Activated B cell treated with CpG ODN at 0.5 μM for 24 hours (primary cell): ENCODE measurements around the gene WBP2. TPM values are rescaled to one million over a fixed set of nuclear protein-coding genes. Genes with fewer than 3 reads are reported as not detected.

Experiments used
- ATAC-seq: fragments of 200-7000 bp; cut with Tn5 transposase; one replicate; pipeline ENCODE4 v1.10.0; 2021; ENCODE audit warnings: low read depth, mild to moderate bottlenecking, moderate library complexity
- CTCF ChIA-PET: fragments of 350-600 bp; sonication (Branson Sonifier 250); formaldehyde crosslinking; loops from one replicate; lab custom pipeline; 2021; ENCODE audit warnings: antibody characterized with exemption; lab: Charles Lee
- POLR2A ChIA-PET: fragments of 350-600 bp; sonication (Branson Sonifier 250); formaldehyde crosslinking; loops from one replicate; lab custom pipeline; 2021; ENCODE audit warnings: antibody characterized with exemption; lab: Charles Lee
- DNase-seq: peaks from one replicate; pipeline ENCODE4 v3.0.0; 2022
- H3K27ac Mint-ChIP-seq: one replicate; pipeline ENCODE4 v1.8.0; 2020; ENCODE audit warnings: mixed read lengths
- H3K27me3 Mint-ChIP-seq: one replicate; pipeline ENCODE4 v1.8.0; 2021; ENCODE audit warnings: mixed read lengths
- H3K36me3 Mint-ChIP-seq: one replicate; pipeline ENCODE4 v1.8.0; 2021; ENCODE audit warnings: low read depth, mixed read lengths
- H3K4me1 Mint-ChIP-seq: one replicate; pipeline ENCODE4 v1.8.0; 2021; ENCODE audit warnings: mixed read lengths
- H3K4me3 Mint-ChIP-seq: one replicate; pipeline ENCODE4 v1.8.0; 2020; ENCODE audit warnings: mild to moderate bottlenecking, mixed read lengths
- H3K9me3 Mint-ChIP-seq: one replicate; pipeline ENCODE4 v1.8.0; 2020; ENCODE audit warnings: mixed read lengths
- intact Hi-C: fragments of 100-400 bp; cut with micrococcal nuclease; formaldehyde crosslinking; loops from one replicate; pipeline ENCODE4 v1.15.1; 2024
- total RNA-seq: library from RNA; stranded (reverse); gene quantifications from 2 replicates; pipeline ENCODE4 v1.2.3, GENCODE V29; 2022
- TF ChIP-seq, protein P1 (sequence below): fragments of 200-600 bp; IDR thresholded peaks from one replicate; pipeline ENCODE4 v1.8.0; 2022; ENCODE audit warnings: antibody characterized with exemption, mild to moderate bottlenecking

WBP2 gene
- total RNA-seq, 1 donor from 2014 or later: 66.0 TPM

DNA sequence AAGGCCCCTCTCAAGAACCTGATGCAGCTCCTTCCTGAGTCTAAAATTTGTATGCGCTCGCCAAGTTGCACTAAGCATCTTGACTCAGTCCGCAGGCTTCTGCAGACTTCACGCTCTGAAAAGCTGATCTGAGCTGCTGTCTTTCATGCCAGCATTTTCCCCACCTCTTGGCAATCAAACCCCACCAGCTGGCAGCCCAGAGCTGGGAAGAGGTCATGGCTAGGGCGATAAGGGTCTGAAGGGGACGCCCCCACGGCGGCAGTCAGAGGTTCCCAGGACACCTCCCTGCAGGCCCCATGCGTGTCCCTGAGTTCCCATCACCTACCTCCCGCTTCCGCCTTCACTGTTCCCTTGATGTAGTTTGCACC lies 5.9 kb downstream of the WBP2 start:
- DNase-seq: no peak
- intact Hi-C loops: loop anchor here (5.0 kb wide), 1 partner anchor 182 kb away; the partner anchor contains the start of genes RECQL5 and SAP30BP
- no peak overlapping the region for H3K4me3 Mint-ChIP-seq
- no peaks in the 10 kb centered on the region for H3K27me3 Mint-ChIP-seq
- ATAC-seq: no peak
- H3K36me3 Mint-ChIP-seq: peaks cover 64% of the 10 kb centered on the region
- peaks cover 37% of the 10 kb centered on the region for H3K4me1 Mint-ChIP-seq
- no peaks in the 10 kb centered on the region for H3K9me3 Mint-ChIP-seq
- ChIA-PET CTCF (interaction anchor here (2.0 kb wide), 1 partner anchor 96 kb away, joined by 7 read pairs; no protein-coding TSS in a partner anchor), POLR2A (interaction anchor here (1.3 to 1.7 kb wide), 2 partner anchors 22 to 29 kb away, joined by 3 to 4 read pairs; partner anchors contain the start of gene TRIM47)
- TF ChIP-seq, protein P1, sequence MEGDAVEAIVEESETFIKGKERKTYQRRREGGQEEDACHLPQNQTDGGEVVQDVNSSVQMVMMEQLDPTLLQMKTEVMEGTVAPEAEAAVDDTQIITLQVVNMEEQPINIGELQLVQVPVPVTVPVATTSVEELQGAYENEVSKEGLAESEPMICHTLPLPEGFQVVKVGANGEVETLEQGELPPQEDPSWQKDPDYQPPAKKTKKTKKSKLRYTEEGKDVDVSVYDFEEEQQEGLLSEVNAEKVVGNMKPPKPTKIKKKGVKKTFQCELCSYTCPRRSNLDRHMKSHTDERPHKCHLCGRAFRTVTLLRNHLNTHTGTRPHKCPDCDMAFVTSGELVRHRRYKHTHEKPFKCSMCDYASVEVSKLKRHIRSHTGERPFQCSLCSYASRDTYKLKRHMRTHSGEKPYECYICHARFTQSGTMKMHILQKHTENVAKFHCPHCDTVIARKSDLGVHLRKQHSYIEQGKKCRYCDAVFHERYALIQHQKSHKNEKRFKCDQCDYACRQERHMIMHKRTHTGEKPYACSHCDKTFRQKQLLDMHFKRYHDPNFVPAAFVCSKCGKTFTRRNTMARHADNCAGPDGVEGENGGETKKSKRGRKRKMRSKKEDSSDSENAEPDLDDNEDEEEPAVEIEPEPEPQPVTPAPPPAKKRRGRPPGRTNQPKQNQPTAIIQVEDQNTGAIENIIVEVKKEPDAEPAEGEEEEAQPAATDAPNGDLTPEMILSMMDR: no peak
- H3K27ac Mint-ChIP-seq: no peak overlapping the region

DNA sequence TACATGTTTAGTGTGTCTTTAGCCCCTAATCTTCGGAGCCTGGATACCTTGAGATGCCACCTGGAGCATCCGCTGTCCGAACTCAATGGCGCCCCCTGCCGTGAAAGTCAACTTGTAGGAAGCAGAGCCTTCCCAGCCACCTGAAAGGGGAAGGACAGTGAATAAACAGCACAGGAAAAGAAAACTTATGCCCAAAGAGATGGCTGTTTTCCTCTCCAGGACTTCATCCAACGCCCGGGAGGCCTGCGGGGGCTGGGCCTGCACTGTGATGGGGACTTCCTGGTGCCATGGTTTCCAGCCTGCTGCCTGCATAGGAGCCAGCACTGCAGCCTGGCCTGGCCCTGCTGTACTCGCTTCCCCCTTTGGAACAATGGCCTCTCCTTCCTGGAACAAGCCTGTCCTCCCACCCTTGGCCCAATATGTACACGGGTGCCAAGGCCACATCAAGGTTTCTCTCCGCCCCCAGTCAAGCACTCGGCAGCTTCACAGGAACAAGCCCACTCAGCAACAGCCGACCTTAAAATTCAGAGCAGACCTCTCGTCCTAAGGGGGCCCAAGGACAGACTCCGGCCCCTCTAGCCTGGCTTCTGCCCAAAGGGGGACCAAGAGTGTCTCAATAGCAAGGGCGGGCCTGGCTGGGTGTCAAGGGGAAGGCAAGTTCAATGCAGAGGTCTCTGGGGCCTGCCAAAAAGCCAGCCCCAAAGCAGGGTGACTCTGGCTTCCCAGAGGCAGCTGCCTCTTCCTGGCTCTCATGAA lies 6.4 kb downstream of the WBP2 start:
- DNase-seq (peak; percentile 60), ATAC-seq (no peak)
- peaks cover 64% of the 10 kb centered on the region for H3K36me3 Mint-ChIP-seq
- no peaks in the 10 kb centered on the region for H3K9me3 Mint-ChIP-seq
- peaks cover 35% of the 10 kb centered on the region for H3K4me1 Mint-ChIP-seq
- TF ChIP-seq, protein P1: no peak
- ChIA-PET POLR2A (interaction anchor here (0.6 to 1.7 kb wide), 2 partner anchors 21 to 47 kb away, joined by 3 to 4 read pairs; no protein-coding TSS in a partner anchor), CTCF (interaction anchor here (1.0 to 2.0 kb wide), 3 partner anchors 13 to 95 kb away, joined by 3 to 7 read pairs (median 3); partner anchors contain the start of gene TRIM65)
- no peaks in the 10 kb centered on the region for H3K27me3 Mint-ChIP-seq
- H3K4me3 Mint-ChIP-seq: peak overlapping the region; percentile 15
- peak overlapping the region; percentile 18 for H3K27ac Mint-ChIP-seq
- intact Hi-C loops: loop anchor here (5.0 kb wide), 1 partner anchor 181 kb away; the partner anchor contains the start of genes RECQL5 and SAP30BP

DNA sequence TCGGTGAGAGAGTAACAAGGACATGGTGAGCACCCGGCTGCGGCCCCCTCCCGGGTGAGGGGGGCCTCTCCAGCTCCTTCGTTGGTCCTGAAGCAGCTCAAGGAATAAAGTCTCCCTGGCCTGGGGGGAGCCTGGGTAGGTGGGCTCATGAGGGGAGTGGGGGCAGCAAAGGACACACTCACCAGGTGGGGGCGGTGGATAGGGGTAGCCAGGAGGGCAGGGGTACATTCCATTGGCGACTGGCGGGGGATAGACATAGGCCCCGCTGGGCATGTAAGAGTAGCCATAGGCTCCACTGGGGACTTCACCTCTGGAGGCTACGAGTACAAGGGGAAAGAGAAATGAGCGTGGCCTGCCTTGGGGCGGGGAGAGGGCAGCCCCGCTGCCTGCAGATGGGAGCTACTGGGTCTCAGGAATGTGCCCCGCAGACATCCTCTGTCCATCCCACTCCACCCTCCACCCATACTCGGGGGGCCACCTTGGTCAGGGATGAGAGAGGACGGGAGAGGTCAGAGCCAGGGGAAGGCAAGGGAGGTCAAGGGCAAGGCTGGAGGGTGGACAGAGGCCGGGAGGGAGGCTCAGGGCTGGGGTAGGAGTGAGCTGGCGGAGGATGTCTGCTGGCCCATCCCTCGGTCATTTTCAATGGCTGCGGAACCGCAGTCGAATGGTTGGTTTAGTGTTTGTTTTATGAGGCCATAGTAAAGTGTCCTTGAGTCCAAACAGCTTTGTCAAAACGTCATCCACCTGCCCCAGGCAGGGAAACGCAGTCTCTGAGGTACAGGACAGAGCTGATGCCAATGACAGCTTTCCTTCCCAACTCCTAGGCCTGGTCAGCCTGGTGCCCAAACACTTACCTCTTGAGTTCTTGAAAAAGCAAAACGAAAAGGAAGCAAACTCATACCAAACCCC lies 7.3 kb downstream of the WBP2 start:
- Mint-ChIP-seq H3K27me3 (no peaks in the 10 kb centered on the region), H3K4me3 (peak overlapping the region; percentile 15), H3K9me3 (no peaks in the 10 kb centered on the region), H3K4me1 (peaks cover 33% of the 10 kb centered on the region), H3K27ac (peak overlapping the region; percentile 18), H3K36me3 (peaks cover 65% of the 10 kb centered on the region)
- DNase-seq: no peak
- CTCF ChIA-PET: interaction anchor here (0.7 to 2.0 kb wide), 6 partner anchors 12 to 94 kb away, joined by 3 to 7 read pairs (median 4); partner anchors contain the start of gene TRIM65
- POLR2A ChIA-PET: interaction anchor here (0.6 to 5.2 kb wide), 4 partner anchors 7 to 62 kb away, joined by 3 to 101 read pairs (median 4); partner anchors contain the start of gene WBP2
- intact Hi-C loops: loop anchor here (5.0 kb wide), 1 partner anchor 181 kb away; the partner anchor contains the start of genes RECQL5 and SAP30BP
- TF ChIP-seq, protein P1: no peak
- ATAC-seq: no peak

DNA sequence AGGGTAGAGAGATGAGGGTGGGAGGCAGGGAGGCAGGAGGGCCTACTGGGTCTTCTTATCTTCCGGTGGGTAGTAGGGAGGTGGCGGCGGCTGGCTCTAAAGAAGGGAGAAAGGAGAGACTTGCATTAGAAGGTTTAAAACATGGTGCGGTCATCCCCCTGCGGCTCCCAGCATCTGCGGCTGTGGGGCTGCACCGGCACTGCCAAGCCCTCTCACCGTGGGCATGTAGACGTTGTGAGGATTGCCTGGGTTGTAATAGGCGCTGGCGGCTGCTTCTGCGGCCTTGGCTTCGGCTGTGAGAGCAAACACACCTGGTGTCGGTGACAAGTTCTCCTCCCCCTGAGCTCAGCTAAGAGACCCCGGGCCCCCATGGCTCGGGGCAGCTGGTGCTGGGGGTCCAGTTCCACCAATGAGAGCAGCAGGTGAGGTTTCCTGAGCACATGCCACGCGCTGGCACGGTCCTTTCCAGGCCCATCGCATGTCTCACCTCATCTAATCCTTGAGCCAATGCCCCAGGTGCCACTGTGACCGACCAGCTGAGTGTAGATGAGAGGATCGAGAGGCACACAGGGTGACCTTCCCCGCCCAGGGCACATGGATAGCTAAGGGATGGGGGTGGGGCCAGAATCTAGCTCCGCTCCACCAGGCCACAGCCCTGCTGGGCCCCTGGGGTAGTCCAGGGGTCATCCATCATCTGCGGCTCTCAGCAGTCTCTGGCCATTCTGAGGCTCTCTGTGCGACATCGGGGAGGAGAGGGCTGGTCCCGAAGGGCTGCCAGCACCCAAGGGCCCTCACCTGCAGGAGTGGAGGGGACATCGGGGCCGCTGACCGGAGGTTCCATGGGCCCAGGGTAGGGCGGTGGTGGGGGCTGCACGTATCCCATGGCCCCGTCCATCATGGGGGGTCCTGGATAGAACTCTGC lies 8.2 kb downstream of the WBP2 start:
- DNase-seq: no peak
- Mint-ChIP-seq H3K27me3 (no peaks in the 10 kb centered on the region), H3K27ac (no peak overlapping the region), H3K36me3 (peaks cover 65% of the 10 kb centered on the region), H3K4me3 (no peak overlapping the region), H3K4me1 (peaks cover 31% of the 10 kb centered on the region), H3K9me3 (no peaks in the 10 kb centered on the region)
- TF ChIP-seq, protein P1: no peak
- ATAC-seq: no peak
- ChIA-PET POLR2A (interaction anchor here (0.5 to 5.2 kb wide), 7 partner anchors 8 to 69 kb away, joined by 3 to 101 read pairs (median 4); partner anchors contain the start of gene WBP2), CTCF (interaction anchor here (0.8 to 2.6 kb wide), 6 partner anchors 8 to 158 kb away, joined by 3 to 11 read pairs (median 4); partner anchors contain the start of gene WBP2)
- intact Hi-C loops: loop anchor here (5.0 kb wide), 1 partner anchor 180 kb away; the partner anchor contains the start of genes RECQL5 and SAP30BP
